ENCODE data around the gene CKAP5.
"Not testable (repeated sequence)": the region's sequence is repeated elsewhere in the genome, so short reads cannot be mapped to it uniquely, and the experiment has no call there.

CKAP5 gene

DNA sequence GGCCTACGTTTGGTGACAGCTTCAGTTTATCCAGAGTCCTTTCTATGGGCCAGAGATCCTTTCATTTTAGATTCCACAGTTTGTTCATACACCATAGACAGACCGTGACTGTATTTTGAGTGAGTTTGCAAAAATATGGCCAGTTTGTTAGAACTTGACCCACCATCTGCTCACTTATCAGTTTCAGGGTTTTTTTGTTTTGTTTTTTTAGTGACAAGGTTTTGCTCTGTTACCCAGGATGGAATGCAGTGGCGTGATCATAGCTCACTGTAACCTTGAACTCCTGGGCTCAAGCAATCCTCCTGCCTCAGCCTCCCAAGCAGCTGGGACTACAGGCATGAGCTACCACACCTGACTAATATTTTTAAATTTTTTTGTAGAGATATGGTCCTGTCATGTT, 9.1 kb upstream of the CKAP5 start:
- DNase-seq (ENCODE audit: low spot score) = no peak

GRCh38 chr11:46850829-46851380, 4.8 kb upstream of the CKAP5 start:
- DNase-seq (ENCODE audit: low spot score) = no peak

- DNase-seq (ENCODE audit: low spot score) = no peak
These were observed 3.6 kb upstream of the CKAP5 start for GRCh38 chr11:46849631-46850030.

DNA sequence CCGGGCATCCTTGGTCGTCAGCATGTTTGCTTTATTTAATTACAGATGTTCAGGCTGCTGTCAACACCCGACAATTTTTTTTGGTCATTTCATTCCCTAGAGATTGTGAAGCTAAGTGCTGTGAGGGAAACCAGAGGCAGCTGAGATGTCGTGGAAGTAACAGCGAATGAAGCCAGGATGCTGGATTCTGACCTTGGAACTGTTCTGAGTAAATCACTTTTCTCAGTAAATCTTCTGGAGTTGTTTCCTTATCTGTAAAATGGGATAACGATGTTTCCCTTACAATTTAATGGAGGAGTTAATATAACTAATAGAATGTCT, 390 bp upstream of the CKAP5 start:
- no peak for DNase-seq (ENCODE audit: low spot score)

DNA sequence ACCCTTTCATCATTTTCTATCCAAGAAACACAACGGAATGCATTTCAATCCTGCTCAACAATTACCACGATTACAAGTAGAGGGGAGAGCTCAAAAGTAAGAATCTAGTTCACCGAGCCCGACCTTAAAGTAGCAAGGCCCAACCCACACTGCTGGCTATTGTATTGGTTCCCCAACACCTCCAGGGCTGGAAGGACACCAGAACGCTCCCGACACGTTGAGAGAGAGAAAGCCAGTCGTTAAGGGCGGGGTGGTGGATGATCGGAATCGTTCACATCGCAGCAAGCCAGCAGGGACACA, 690 bp downstream of the CKAP5 start:
- DNase-seq (ENCODE audit: low spot score) = no peak

GRCh38 chr11:46840116-46840515, 6.0 kb downstream of the CKAP5 start:
- no peak for DNase-seq (ENCODE audit: low spot score)

GRCh38 chr11:46838501-46838900, 7.6 kb downstream of the CKAP5 start:
- no peak for DNase-seq (ENCODE audit: low spot score)

- no peak for DNase-seq (ENCODE audit: low spot score)
These were observed 8.2 kb downstream of the CKAP5 start for GRCh38 chr11:46837860-46838259.

DNA sequence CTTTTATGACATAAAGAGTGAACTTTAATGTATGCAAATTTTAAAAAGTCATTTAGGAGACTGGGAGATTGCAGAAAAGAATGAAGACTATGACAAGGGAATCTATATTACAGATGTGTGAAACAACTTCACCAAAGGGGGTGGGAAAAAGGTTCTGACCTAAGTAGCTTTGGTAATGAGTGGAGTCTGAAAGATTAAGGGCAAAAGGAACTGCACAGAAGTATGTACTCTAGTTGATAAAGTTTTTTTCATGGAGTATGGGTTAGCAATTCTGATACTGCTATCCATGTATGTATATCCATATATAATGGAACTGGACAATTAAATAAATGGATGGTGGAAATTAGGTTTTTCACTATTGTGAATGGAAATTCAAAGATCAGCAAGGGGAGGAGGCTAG, 9.2 kb downstream of the CKAP5 start:
- DNase-seq (ENCODE audit: low spot score) = no peak

DNA sequence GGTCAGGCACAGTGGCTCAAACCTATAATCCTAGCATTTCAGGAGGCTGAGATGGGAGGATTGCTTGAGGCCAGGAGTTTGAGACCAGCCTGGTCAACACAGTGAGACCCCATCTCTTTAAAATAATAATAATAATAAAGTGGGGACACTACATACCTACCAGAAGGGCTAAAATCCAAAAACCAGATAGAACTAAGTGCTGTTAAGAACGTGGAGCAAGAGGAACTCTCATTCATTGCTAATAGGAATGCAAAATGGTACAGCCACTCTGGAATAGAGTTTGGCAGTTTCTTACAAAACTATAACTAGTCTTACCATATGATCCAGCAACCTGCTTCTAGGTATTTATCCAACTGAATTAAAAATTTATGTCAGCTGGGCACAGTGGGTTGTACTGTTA, 9.6 kb downstream of the CKAP5 start:
- no peak for DNase-seq (ENCODE audit: low spot score)

- DNase-seq (ENCODE audit: low spot score) = no peak
These were observed 10.2 kb downstream of the CKAP5 start for GRCh38 chr11:46835897-46836296.

GRCh38 chr11:46834821-46835220, 11.3 kb downstream of the CKAP5 start:
- no peak for DNase-seq (ENCODE audit: low spot score)

DNA sequence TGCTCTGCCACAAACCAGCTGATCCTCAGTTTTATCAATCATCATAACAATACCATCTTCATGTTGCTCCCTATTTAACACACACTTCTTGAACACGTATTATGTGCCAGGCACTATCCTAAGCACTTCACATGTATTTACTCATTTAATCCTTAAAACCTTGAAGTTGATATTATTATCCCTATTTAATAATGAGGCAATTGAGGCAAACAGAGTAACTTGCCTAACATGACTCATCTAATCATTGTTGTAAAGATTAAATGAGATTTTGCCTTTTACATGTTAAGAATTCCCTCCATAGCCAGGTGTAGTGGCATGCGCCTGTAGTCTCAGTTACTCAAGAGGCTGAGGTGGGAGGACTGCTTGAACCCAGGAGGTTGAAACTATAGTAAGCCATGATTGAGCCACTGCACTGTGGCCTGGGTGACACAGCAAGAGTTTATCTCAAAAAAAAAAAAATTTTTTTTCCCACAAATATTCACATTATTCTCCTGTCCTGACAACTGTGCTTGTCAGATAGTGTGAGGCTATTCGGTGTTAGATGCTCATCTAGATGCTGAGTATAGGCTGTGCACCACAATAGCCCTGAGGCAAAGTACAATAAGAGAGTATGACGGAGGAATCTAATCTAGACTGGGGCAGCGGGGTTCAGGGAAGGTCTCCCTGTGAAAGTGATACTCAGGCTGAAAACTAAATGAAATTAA, 13.4 kb downstream of the CKAP5 start:
- no peak for DNase-seq (ENCODE audit: low spot score)

DNA sequence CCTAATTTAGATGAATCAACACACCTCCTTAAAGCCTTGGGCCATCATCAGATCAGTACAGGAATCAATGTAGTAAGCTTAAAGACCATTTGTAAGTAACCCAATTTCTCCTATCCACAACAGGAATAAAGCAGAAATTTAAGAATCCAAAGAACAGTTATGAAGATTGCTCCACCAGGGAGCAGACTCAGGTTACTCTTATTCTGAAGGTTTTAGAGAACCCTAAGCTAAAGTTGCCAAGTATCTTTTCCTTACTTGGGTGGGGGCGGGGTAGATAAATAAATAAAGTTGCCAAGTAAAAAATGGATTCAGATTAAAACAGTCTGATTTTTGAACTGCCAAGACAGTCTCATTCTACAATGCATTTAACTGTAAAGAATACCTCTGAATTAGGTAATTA, 18.1 kb downstream of the CKAP5 start:
- DNase-seq (ENCODE audit: low spot score) = no peak

- peak; percentile 58 for DNase-seq (ENCODE audit: low spot score)
These were observed 19.6 kb downstream of the CKAP5 start for GRCh38 chr11:46826310-46827044.

- peak; percentile 1 for DNase-seq (ENCODE audit: low spot score)
These were observed 37.2 kb downstream of the CKAP5 start for GRCh38 chr11:46808799-46809431.

GRCh38 chr11:46801694-46802470, 44.2 kb downstream of the CKAP5 start:
- no peak for DNase-seq (ENCODE audit: low spot score)

- DNase-seq (ENCODE audit: low spot score) = no peak
These were observed 45.9 kb downstream of the CKAP5 start for GRCh38 chr11:46800177-46800576.

GRCh38 chr11:46799725-46800124, 46.4 kb downstream of the CKAP5 start:
- not testable (repeated sequence) for DNase-seq (ENCODE audit: low spot score)

DNA sequence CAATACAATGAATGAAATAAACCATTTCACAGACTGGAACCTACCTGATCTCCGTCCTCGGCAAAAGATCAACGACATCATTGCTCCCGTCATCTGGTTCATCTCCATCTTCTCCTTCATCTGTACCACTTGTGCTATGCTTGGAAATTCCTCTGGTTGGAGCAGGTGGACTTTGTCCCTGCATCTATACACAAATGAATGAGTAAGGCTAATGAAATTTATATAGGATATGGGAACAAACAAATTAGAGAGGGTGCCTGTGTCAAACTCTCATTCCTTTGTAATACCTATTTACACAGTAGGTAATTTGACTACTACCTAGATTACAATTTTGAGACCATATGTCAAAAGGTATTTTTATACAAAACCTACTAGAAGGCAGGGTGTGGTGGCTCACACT, 67.7 kb downstream of the CKAP5 start:
- no peak for DNase-seq (ENCODE audit: low spot score)

DNA sequence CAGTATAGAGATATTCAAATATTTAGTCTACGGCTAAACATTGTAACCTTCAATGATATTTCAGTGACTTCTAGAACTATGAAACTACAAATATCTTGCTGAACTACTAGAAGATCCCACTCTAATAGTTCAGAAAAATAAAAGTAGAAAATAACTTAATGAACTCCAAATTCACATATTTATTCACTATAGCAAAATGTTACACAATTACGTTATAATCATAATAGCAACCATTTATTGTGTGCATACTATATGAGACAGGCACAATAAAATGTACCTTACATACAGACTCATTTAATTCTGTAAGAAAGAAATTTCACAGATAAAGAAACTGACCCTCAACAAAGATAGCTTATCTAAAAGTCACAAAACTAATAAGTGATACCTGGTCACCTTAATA, 69.2 kb downstream of the CKAP5 start:
- no peak for DNase-seq (ENCODE audit: low spot score)

DNA sequence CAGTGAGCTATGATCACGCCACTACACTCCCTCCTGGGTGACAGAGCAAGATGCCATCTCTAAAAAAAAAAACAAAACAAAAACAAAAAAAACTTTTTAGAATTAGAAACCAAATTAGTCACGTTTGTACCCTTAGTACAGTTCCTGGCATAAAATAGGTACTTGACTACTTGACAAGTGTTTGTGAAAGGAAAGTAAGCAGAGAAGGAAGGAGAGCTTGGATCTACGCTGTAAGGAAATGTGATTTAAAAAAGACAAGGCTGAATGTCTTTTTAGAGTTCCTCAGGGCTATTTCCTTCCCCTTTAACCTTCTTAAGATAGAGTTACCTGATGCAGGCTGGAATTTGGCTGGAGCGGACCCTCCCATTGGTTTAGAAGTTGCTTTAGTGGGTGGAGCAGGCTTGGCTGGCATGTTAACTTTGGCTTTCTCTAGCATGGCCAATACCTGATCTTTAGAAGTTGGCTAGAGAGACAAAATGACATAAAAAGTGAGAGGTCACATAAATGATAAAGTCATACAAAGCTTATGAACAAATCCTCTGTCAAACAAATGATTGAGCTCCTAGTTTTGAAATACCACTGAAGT, 76.4 kb downstream of the CKAP5 start:
- no peak for DNase-seq (ENCODE audit: low spot score)

Measured in CD4-positive, alpha-beta T cell treated with Interleukin-6 at 100 ng/mL for 8 hours (primary cell).